Endothelial cell (in vitro differentiated cells): Measurements from ENCODE around the gene MAN1A1. TPM values are rescaled to one million over a fixed set of nuclear protein-coding genes. Genes with fewer than 3 reads are reported as not detected.

Experiments used
- DNase-seq: peaks from one replicate; pipeline ENCODE4 v3.0.0; 2021; ENCODE audit warnings: low spot score
- H3K27ac Mint-ChIP-seq: one replicate; pipeline ENCODE4 v1.8.0; 2021; ENCODE audit warnings: mixed read lengths, inconsistent platforms; ENCODE audit not compliant: unreplicated experiment
- H3K27me3 Mint-ChIP-seq: one replicate; pipeline ENCODE4 v1.8.0; 2021; ENCODE audit warnings: mild to moderate bottlenecking, moderate library complexity, mixed read lengths, inconsistent platforms; ENCODE audit not compliant: unreplicated experiment
- H3K36me3 Mint-ChIP-seq: one replicate; pipeline ENCODE4 v1.8.0; 2021; ENCODE audit warnings: mild to moderate bottlenecking, low read depth, mixed read lengths, inconsistent platforms; ENCODE audit not compliant: unreplicated experiment
- H3K4me1 Mint-ChIP-seq: one replicate; pipeline ENCODE4 v1.8.0; 2021; ENCODE audit warnings: mild to moderate bottlenecking, mixed read lengths, inconsistent platforms; ENCODE audit not compliant: unreplicated experiment
- H3K4me3 Mint-ChIP-seq: one replicate; pipeline ENCODE4 v1.8.0; 2021; ENCODE audit warnings: mild to moderate bottlenecking, mixed read lengths, inconsistent platforms; ENCODE audit not compliant: unreplicated experiment
- H3K9me3 Mint-ChIP-seq: one replicate; pipeline ENCODE4 v1.8.0; 2021; ENCODE audit warnings: mixed read lengths, inconsistent platforms; ENCODE audit not compliant: unreplicated experiment
- CTCF ChIP-seq: fragments of 200-600 bp; sonication (generic); IDR thresholded peaks from one replicate; pipeline ENCODE4 v1.5.0; 2021; ENCODE audit warnings: antibody characterized with exemption; ENCODE audit not compliant: unreplicated experiment
- total RNA-seq: library from RNA; stranded (reverse); fragmentation: NEBNext Ultra II Directional; extraction: Animal tissue kit (Norgen Biotek cat#: 25700); gene quantifications from one replicate; pipeline ENCODE4 v1.2.1, GENCODE V29; 2021; ENCODE audit not compliant: unreplicated experiment

The MAN1A1 gene
- total RNA-seq, 1 donor from 2014 or later, result 34.4 TPM

GRCh38 chr6:119218548-119218947 lies 131.0 kb downstream of the MAN1A1 start:
- no peak overlapping the region for H3K27ac Mint-ChIP-seq
- H3K4me1 Mint-ChIP-seq, result peaks cover 11% of the 10 kb centered on the region
- no peak overlapping the region for H3K4me3 Mint-ChIP-seq
- TF ChIP-seq CTCF, result no peak
- DNase-seq, result no peak
- H3K36me3 Mint-ChIP-seq, result peaks cover 4% of the 10 kb centered on the region
- H3K9me3 Mint-ChIP-seq, result no peaks in the 10 kb centered on the region
- H3K27me3 Mint-ChIP-seq, result peaks cover 1% of the 10 kb centered on the region

- Mint-ChIP-seq H3K4me3 (no peak overlapping the region), H3K27me3 (peaks cover 1% of the 10 kb centered on the region), H3K4me1 (peaks cover 10% of the 10 kb centered on the region), H3K9me3 (no peaks in the 10 kb centered on the region), H3K36me3 (peaks cover 4% of the 10 kb centered on the region), H3K27ac (peak overlapping the region; percentile 11)
- no peak for DNase-seq
- TF ChIP-seq CTCF, result no peak
Observed at GRCh38 chr6:119215885-119216590, 133.5 kb downstream of the MAN1A1 start.

- peaks cover 4% of the 10 kb centered on the region for H3K36me3 Mint-ChIP-seq
- no peak for TF ChIP-seq CTCF
- DNase-seq, result no peak
- H3K4me1 Mint-ChIP-seq, result peaks cover 10% of the 10 kb centered on the region
- H3K27me3 Mint-ChIP-seq, result peaks cover 1% of the 10 kb centered on the region
- no peak overlapping the region for H3K4me3 Mint-ChIP-seq
- H3K9me3 Mint-ChIP-seq, result no peaks in the 10 kb centered on the region
- H3K27ac Mint-ChIP-seq, result no peak overlapping the region
Observed at GRCh38 chr6:119215309-119215708, 134.3 kb downstream of the MAN1A1 start.

GRCh38 chr6:119210596-119210995 lies 139.0 kb downstream of the MAN1A1 start:
- H3K36me3 Mint-ChIP-seq, result no peaks in the 10 kb centered on the region
- H3K27ac Mint-ChIP-seq, result no peak overlapping the region
- peaks cover 19% of the 10 kb centered on the region for H3K4me1 Mint-ChIP-seq
- TF ChIP-seq CTCF, result no peak
- DNase-seq, result no peak
- H3K9me3 Mint-ChIP-seq, result no peaks in the 10 kb centered on the region
- H3K27me3 Mint-ChIP-seq, result no peaks in the 10 kb centered on the region
- H3K4me3 Mint-ChIP-seq, result no peak overlapping the region

GRCh38 chr6:119209452-119210205 lies 139.9 kb downstream of the MAN1A1 start:
- Mint-ChIP-seq H3K4me1 (peaks cover 16% of the 10 kb centered on the region), H3K36me3 (no peaks in the 10 kb centered on the region), H3K4me3 (no peak overlapping the region), H3K27me3 (no peaks in the 10 kb centered on the region), H3K9me3 (no peaks in the 10 kb centered on the region), H3K27ac (no peak overlapping the region)
- no peak for TF ChIP-seq CTCF
- DNase-seq, result no peak
